ENCODE data around the gene F11.
"Not testable (repeated sequence)": the region's sequence is repeated elsewhere in the genome, so short reads cannot be mapped to it uniquely, and the experiment has no call there.

- TF ChIP-seq ETV6 (CRISPR knock-in tag; IDR thresholded peaks at IDR 0.05); HMGA2 (CRISPR knock-in tag; IDR thresholded peaks at IDR 0.05); JUN (CRISPR knock-in tag; IDR thresholded peaks at IDR 0.05); E2F5 (CRISPR knock-in tag; IDR thresholded peaks at IDR 0.05); CTCF (IDR thresholded peaks at IDR 0.05); TP53 (CRISPR knock-in tag; IDR thresholded peaks at IDR 0.05); CREM (CRISPR knock-in tag; IDR thresholded peaks at IDR 0.05); TEAD4 (CRISPR knock-in tag; IDR thresholded peaks at IDR 0.05): not testable (repeated sequence)
These were observed 7.4 kb downstream of the F11 start for GRCh38 chr4:186273392-186273789.

Measured in WTC11 (cell line).